SK-N-SH (cell line): Measurements from ENCODE around the gene SLCO2A1.

Experiments
- CTCF ChIP-seq: fragments of 200-600 bp; sonication (generic); IDR thresholded peaks from 2 replicates; pipeline ENCODE4 v1.6.1; 2017; ENCODE audit warnings: antibody characterized with exemption, mild to moderate bottlenecking, moderate library complexity
- EP300 ChIP-seq, 2 experiments: IDR thresholded peaks; 2 replicates each; pipeline versions ENCODE4 v1.4.0 to v1.6.1; 2012; ENCODE audit warnings: borderline replicate concordance in 1 of 2, low read depth in 1 of 2, low read length in 1 of 2
- EZH2phosphoT487 ChIP-seq: fragments of 200-600 bp; sonication (generic); IDR thresholded peaks from 2 replicates; pipeline ENCODE4 v1.6.1; 2017; ENCODE audit warnings: low read depth, mixed run types, mild to moderate bottlenecking, antibody characterized with exemption, moderate library complexity, borderline replicate concordance
- FOSL2 ChIP-seq: IDR thresholded peaks from 2 replicates; pipeline ENCODE4 v1.4.0; 2012; ENCODE audit warnings: low read depth, mild to moderate bottlenecking, moderate library complexity, borderline replicate concordance
- GABPA ChIP-seq: IDR thresholded peaks from 2 replicates; pipeline ENCODE4 v1.4.0; 2012; ENCODE audit warnings: low read depth, mild to moderate bottlenecking
- GATA2 ChIP-seq: sonication (generic); formaldehyde crosslinking; IDR thresholded peaks from 2 replicates; pipeline ENCODE4 v1.5.0; 2020; ENCODE audit warnings: mild to moderate bottlenecking, missing genetic modification reagents
- MEF2A ChIP-seq: IDR thresholded peaks from 2 replicates; pipeline ENCODE4 v1.4.0; 2012; ENCODE audit warnings: low read depth, borderline replicate concordance
- MXI1 ChIP-seq: IDR thresholded peaks from 2 replicates; pipeline ENCODE4 v1.6.1; 2012; ENCODE audit warnings: mild to moderate bottlenecking, low read depth, low read length, improper control_type of control experiment
- POLR2AphosphoS5 ChIP-seq: IDR thresholded peaks from 2 replicates; pipeline ENCODE4 v1.6.1; 2012; ENCODE audit warnings: low read depth, low read length
- RAD21 ChIP-seq: IDR thresholded peaks from 2 replicates; pipeline ENCODE4 v1.6.1; 2012; ENCODE audit warnings: mild to moderate bottlenecking, low read length
- REST ChIP-seq: IDR thresholded peaks from 2 replicates; pipeline ENCODE4 v1.6.1; 2012; ENCODE audit warnings: mild to moderate bottlenecking, low read depth, low read length, moderate library complexity
- SIN3A ChIP-seq: IDR thresholded peaks from 2 replicates; pipeline ENCODE4 v1.6.1; 2012; ENCODE audit warnings: low read depth, mild to moderate bottlenecking, low read length, moderate library complexity, borderline replicate concordance
- USF1 ChIP-seq: IDR thresholded peaks from 2 replicates; pipeline ENCODE4 v1.4.0; 2012; ENCODE audit warnings: low read depth, borderline replicate concordance

- no peak for TF ChIP-seq EP300 (IDR thresholded peaks at IDR 0.05; ENCODE audit: borderline replicate concordance in 1 of 2, low read depth in 1 of 2, low read length in 1 of 2)
- no peak for TF ChIP-seq SIN3A
- no peak for TF ChIP-seq POLR2AphosphoS5
- TF ChIP-seq CTCF: no peak
- TF ChIP-seq GABPA: no peak
- no peak for TF ChIP-seq GATA2 (CRISPR knock-in tag)
- no peak for TF ChIP-seq USF1
- TF ChIP-seq REST: no peak
- no peak for TF ChIP-seq FOSL2
- TF ChIP-seq EZH2phosphoT487: no peak
- TF ChIP-seq RAD21: no peak
- no peak for TF ChIP-seq MXI1
- TF ChIP-seq MEF2A: no peak
Observed at GRCh38 chr3:133963657-133964396, 65.9 kb downstream of the SLCO2A1 start.
